Kidney (tissue), 14 donors: ENCODE results near the gene KDM5D. TPM values are rescaled to one million over a fixed set of nuclear protein-coding genes. Genes with fewer than 3 reads are reported as not detected.

Experiments used
- DNase-seq, 5 donors: peaks; one replicate each; pipeline ENCODE4 v3.0.0-alpha.2; 2013 to 2020
- FAIRE-seq: peaks from 2 replicates; lab custom pipeline; 2012; peaks lifted over from hg19 to GRCh38; lab: Jason Lieb, UNC
- H3K27ac ChIP-seq, 2 donors: one replicate each; pipeline ENCODE4 v1.7.0; 2013; ENCODE audit warnings: low read depth in 2 of 2, low read length in 2 of 2, inconsistent platforms in 1 of 2
- H3K27me3 ChIP-seq: one replicate; pipeline ENCODE4 v1.7.1; 2013; ENCODE audit warnings: low read length, inconsistent platforms; ENCODE audit not compliant: control insufficient read depth, insufficient read depth
- H3K36me3 ChIP-seq, 3 donors: one replicate each; pipeline versions ENCODE4 v1.7.0 to v1.7.1; 2013; ENCODE audit warnings: low read length in 3 of 3, control low read depth in 1 of 3, inconsistent platforms in 1 of 3; ENCODE audit not compliant: insufficient read depth in 3 of 3, control insufficient read depth in 2 of 3
- H3K4me1 ChIP-seq, 3 donors: one replicate each; pipeline versions ENCODE4 v1.7.0 to v1.7.1; 2013; ENCODE audit warnings: low read length in 3 of 3, inconsistent platforms in 1 of 3, low read depth in 1 of 3; ENCODE audit not compliant: control insufficient read depth in 2 of 3, insufficient read depth in 2 of 3
- H3K4me3 ChIP-seq, 3 donors: one replicate each; pipeline versions ENCODE4 v1.7.0 to v1.8.1; 2013; ENCODE audit warnings: low read length in 3 of 3, control low read depth in 1 of 3, inconsistent platforms in 1 of 3
- H3K9ac ChIP-seq, 3 donors: one replicate each; pipeline versions ENCODE4 v1.7.0 to v1.7.1; 2013; ENCODE audit warnings: low read length in 3 of 3, control low read depth in 1 of 3, inconsistent platforms in 1 of 3
- H3K9me3 ChIP-seq, 3 donors: one replicate each; pipeline versions ENCODE4 v1.7.0 to v1.7.1; 2013; ENCODE audit warnings: low read length in 3 of 3, control low read depth in 1 of 3, inconsistent platforms in 1 of 3; ENCODE audit not compliant: control insufficient read depth in 2 of 3, insufficient read depth in 1 of 3
- intact Hi-C: fragments of 100-400 bp; cut with DNase I; formaldehyde crosslinking; loops from one replicate; pipeline ENCODE4 v1.11.1; 2022
- polyA plus RNA-seq: library from polyadenylated mRNA; stranded (reverse); fragments of 350-450 nt; fragmentation: Illumina TruSeq; extraction: RNeasy Lipid Tissue Mini Kit (QIAGEN cat#74804); gene quantifications from one replicate; pipeline ENCODE4 v1.2.3, GENCODE V29; 2014; ENCODE audit warnings: low read depth, low replicate concordance; ENCODE audit not compliant: insufficient read depth
- total RNA-seq: library from RNA; stranded (reverse); fragmentation: NEBNext Ultra II Directional; extraction: Animal tissue kit (Norgen Biotek cat#: 25700); gene quantifications from one replicate; pipeline ENCODE4 v1.2.1, GENCODE V29; 2021
- TF ChIP-seq, protein P1 (sequence below): IDR thresholded peaks from 3 replicates; pipeline ENCODE4 v1.5.1; 2012; ENCODE audit warnings: mild to moderate bottlenecking, moderate library complexity, borderline replicate concordance; ENCODE audit not compliant: insufficient read depth; ENCODE audit errors: extremely low read depth
- donor health status: control.
- donor health status: control.
- donor health status: control.
- donor health status: control.
- donor health status: control.
- donor health status: DM: yes; HTN: yes; CAD: no.
- donor health status: Normal renal cell carcinoma (clear cell type).

The KDM5D gene
- total and polyA plus RNA-seq, 2 donors from 2014 or later, result 9.3 TPM; not detected in 1

DNA sequence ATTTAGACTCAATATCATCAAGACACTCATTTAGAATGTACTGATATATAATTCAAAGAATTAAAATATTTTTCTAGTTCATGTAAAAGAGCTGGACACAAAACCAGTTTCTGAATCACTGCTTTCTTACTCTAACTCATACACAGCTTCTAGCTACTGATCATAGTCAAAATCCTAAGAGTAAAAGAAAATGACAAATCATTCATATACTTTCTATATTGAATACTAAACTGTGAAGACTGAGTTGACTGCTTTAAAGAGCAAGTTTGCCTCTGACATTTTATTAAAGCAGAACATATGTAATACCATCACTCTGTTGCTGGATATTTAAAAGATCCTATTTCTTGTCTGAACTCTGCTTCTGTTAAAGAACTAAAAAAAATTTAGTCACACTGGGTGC is 2.4 kb downstream of the KDM5D start:
- no peak for FAIRE-seq
- intact Hi-C loops, result no loop called here
- H3K9me3 ChIP-seq, result no peaks in the 10 kb centered on the region
- no peak overlapping the region for H3K4me3 ChIP-seq
- H3K36me3 ChIP-seq, result peaks cover 0 to 13% (median 0%) of the 10 kb centered on the region in 3 donors
- H3K4me1 ChIP-seq, result no peaks in the 10 kb centered on the region
- DNase-seq, result no peak
- H3K27ac ChIP-seq, result no peak overlapping the region
- H3K27me3 ChIP-seq, result no peaks in the 10 kb centered on the region
- H3K9ac ChIP-seq, result no peak overlapping the region
- TF ChIP-seq, protein P1, sequence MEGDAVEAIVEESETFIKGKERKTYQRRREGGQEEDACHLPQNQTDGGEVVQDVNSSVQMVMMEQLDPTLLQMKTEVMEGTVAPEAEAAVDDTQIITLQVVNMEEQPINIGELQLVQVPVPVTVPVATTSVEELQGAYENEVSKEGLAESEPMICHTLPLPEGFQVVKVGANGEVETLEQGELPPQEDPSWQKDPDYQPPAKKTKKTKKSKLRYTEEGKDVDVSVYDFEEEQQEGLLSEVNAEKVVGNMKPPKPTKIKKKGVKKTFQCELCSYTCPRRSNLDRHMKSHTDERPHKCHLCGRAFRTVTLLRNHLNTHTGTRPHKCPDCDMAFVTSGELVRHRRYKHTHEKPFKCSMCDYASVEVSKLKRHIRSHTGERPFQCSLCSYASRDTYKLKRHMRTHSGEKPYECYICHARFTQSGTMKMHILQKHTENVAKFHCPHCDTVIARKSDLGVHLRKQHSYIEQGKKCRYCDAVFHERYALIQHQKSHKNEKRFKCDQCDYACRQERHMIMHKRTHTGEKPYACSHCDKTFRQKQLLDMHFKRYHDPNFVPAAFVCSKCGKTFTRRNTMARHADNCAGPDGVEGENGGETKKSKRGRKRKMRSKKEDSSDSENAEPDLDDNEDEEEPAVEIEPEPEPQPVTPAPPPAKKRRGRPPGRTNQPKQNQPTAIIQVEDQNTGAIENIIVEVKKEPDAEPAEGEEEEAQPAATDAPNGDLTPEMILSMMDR, result no peak

DNA sequence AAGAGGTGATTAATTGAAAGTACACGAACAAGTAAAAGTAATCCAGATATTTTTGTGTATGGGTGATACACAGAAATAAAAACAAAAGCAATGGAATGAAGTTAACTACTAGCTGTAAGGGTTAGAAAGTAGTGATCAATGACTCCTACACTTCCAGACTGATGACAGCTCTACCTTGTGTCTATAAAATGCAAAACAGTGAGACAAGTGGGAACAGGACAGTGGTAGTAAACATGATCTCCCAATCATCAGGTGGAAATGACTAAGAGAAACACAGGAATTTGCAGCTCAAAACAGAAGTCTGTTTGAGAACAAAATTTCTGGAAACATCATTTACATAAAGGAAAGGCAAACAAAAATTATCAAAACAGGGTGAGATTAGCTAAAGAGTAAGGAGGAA is 10.1 kb downstream of the KDM5D start:
- DNase-seq (no peak), FAIRE-seq (no peak)
- intact Hi-C loops, result no loop called here
- no peak overlapping the region for H3K27ac ChIP-seq
- H3K4me1 ChIP-seq, result no peaks in the 10 kb centered on the region
- TF ChIP-seq, protein P1, result no peak
- H3K4me3 ChIP-seq, result no peak overlapping the region
- H3K9ac ChIP-seq, result no peak overlapping the region
- H3K36me3 ChIP-seq, result peaks cover 0 to 34% (median 3%) of the 10 kb centered on the region in 3 donors
- no peaks in the 10 kb centered on the region for H3K9me3 ChIP-seq
- no peaks in the 10 kb centered on the region for H3K27me3 ChIP-seq

DNA sequence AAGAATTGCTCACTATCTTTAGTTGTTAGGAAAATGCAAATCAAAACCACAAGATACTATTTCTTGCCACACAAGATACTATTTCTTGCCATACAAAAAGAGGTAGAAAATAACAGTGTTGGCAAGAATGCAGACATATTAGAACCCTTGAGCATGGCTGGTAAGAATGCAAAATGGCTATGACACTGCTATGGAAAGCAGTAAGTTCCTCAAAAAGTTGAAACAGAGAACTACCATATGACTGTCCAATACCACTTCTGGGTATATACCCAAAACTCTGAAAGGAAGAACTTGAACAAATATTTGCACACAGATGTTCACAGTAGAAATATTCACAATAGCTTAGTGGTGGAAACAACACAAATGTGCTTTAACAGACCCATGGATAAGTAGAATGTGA is 26.6 kb downstream of the KDM5D start:
- Histone ChIP-seq H3K27me3 (no peaks in the 10 kb centered on the region), H3K9me3 (no peaks in the 10 kb centered on the region), H3K9ac (no peak overlapping the region), H3K36me3 (peaks cover 0 to 57% (median 18%) of the 10 kb centered on the region in 3 donors), H3K27ac (no peak overlapping the region), H3K4me1 (no peaks in the 10 kb centered on the region), H3K4me3 (no peak overlapping the region)
- DNase-seq (no peak), FAIRE-seq (no peak)
- intact Hi-C loops, result no loop called here
- TF ChIP-seq, protein P1, result no peak

DNA sequence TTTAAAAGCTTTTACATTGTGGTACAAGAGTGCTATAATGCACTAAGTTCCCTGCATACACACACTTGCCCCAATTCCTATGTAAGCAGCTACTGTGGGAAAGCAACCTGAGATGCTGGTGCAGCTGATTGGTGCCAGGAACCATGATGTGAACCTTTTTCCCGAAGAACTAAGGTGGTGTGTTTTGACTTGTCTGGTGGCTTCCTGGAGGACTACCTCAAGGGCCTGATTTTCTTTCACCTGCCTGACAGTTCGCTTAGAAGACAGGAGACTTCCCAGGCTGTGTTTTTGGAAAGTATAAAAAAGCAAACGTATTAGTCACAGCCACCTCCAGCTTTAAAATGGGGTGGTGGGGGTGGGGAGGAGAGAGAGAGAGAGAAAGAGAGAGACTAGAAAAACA is 27.4 kb downstream of the KDM5D start:
- Histone ChIP-seq H3K36me3 (peaks cover 0 to 54% (median 18%) of the 10 kb centered on the region in 3 donors), H3K4me3 (no peak overlapping the region), H3K9ac (no peak overlapping the region), H3K27ac (no peak overlapping the region), H3K4me1 (no peaks in the 10 kb centered on the region), H3K9me3 (no peaks in the 10 kb centered on the region), H3K27me3 (no peaks in the 10 kb centered on the region)
- FAIRE-seq (no peak), DNase-seq (no peak)
- intact Hi-C loops, result no loop called here
- TF ChIP-seq, protein P1, result no peak
